GM20000 (cell line): ENCODE results near the gene MPHOSPH9.

Source experiments
- DNase-seq: peaks from one replicate; pipeline ENCODE4 v3.0.0; 2012; ENCODE audit warnings: low spot score
- CTCF ChIP-seq: IDR thresholded peaks from 2 replicates; pipeline ENCODE4 v1.5.1; 2012; ENCODE audit warnings: mild to moderate bottlenecking, control low read depth; ENCODE audit errors: extremely low read depth, missing control alignments

The MPHOSPH9 gene

GRCh38 chr12:123199936-123200335 is 33.0 kb downstream of the MPHOSPH9 start:
- TF ChIP-seq CTCF: no peak
- DNase-seq: no peak

GRCh38 chr12:123187637-123188036 is 45.3 kb downstream of the MPHOSPH9 start:
- no peak for TF ChIP-seq CTCF

GRCh38 chr12:123180171-123180570 is 52.8 kb downstream of the MPHOSPH9 start:
- TF ChIP-seq CTCF: no peak
- DNase-seq: no peak

More at GRCh38 chr12:123187637-123188036, 45.3 kb downstream of the MPHOSPH9 start:
- DNase-seq: no peak

- no peak for TF ChIP-seq CTCF
- DNase-seq: no peak
Measured at GRCh38 chr12:123171967-123172366, 61.0 kb downstream of the MPHOSPH9 start.

- no peak for DNase-seq
- no peak for TF ChIP-seq CTCF
Measured at GRCh38 chr12:123167329-123167728, 65.6 kb downstream of the MPHOSPH9 start.

- DNase-seq: no peak
- TF ChIP-seq CTCF: no peak
Measured at GRCh38 chr12:123165537-123165936, 67.4 kb downstream of the MPHOSPH9 start.

- TF ChIP-seq CTCF: no peak
- no peak for DNase-seq
Measured at GRCh38 chr12:123164710-123165261, 68.2 kb downstream of the MPHOSPH9 start.

GRCh38 chr12:123164222-123164621 is 68.7 kb downstream of the MPHOSPH9 start:
- TF ChIP-seq CTCF: no peak
- DNase-seq: no peak
